GM18858 (cell line): Measurements from ENCODE around the gene MSL3.

Experiments used
- ATAC-seq: cut with Tn5 transposase; IDR thresholded peaks from one replicate; pipeline ENCODE4 v1.9.1; 2021; ENCODE audit not compliant: unreplicated experiment

The MSL3 gene, protein sequence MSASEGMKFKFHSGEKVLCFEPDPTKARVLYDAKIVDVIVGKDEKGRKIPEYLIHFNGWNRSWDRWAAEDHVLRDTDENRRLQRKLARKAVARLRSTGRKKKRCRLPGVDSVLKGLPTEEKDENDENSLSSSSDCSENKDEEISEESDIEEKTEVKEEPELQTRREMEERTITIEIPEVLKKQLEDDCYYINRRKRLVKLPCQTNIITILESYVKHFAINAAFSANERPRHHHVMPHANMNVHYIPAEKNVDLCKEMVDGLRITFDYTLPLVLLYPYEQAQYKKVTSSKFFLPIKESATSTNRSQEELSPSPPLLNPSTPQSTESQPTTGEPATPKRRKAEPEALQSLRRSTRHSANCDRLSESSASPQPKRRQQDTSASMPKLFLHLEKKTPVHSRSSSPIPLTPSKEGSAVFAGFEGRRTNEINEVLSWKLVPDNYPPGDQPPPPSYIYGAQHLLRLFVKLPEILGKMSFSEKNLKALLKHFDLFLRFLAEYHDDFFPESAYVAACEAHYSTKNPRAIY

DNA sequence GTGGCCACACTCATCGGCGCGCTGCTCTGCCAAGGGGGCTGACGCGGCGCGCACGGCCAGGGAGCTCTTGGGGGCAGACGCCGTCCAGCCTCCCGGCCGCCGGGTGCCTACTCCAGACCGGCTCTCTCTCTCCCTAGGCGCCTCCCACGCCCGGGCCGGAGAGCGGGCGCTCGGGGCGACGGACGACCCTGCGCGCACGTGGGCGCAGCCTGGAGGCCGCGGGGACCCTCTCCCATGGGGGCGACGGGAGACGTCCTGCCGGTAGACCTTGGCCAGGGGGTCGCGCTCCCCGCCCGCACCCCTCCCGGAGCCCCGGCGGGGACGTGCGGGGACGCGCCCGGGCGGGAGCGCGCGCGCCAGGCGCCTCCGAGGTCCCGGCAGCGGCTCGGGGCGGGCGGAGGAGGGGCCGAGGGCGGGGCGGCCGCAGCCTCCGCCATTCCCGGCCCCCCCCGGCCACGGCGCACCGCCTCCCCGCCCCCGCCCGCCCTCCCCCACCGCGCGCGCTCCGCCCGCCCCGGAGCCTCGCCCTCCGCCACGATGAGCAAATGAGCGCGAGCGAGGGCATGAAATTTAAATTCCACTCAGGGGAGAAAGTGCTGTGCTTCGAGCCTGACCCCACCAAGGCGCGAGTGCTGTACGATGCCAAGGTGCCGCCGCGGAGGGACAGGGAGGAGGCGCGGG, at the start of gene MSL3:
MSL3 (plus strand) TSS at position 519 of the 681 bp plus-strand sequence; CDS start at position 546, 27 bp downstream.
- peak; percentile 24 for ATAC-seq

DNA sequence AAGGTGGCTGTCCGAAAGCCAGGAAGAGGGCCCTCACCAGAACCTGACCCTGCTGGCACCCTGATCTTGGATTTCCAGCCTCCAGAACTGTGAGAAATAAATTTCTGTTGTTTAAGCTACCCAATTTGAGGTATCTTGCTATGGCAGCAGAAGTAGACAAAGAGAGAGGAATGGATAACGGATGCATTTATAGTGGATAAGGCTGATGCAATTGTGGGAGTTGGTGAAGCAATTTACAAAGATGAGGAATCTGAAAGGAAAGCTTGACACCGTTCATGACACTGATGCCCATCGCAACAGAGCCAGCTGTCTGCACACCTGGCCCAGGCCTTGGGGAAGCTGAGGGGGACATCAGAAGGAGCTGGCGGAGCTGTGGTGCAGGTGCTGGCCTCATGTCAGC, 35.7 kb upstream of the MSL3 start:
- no peak for ATAC-seq

DNA sequence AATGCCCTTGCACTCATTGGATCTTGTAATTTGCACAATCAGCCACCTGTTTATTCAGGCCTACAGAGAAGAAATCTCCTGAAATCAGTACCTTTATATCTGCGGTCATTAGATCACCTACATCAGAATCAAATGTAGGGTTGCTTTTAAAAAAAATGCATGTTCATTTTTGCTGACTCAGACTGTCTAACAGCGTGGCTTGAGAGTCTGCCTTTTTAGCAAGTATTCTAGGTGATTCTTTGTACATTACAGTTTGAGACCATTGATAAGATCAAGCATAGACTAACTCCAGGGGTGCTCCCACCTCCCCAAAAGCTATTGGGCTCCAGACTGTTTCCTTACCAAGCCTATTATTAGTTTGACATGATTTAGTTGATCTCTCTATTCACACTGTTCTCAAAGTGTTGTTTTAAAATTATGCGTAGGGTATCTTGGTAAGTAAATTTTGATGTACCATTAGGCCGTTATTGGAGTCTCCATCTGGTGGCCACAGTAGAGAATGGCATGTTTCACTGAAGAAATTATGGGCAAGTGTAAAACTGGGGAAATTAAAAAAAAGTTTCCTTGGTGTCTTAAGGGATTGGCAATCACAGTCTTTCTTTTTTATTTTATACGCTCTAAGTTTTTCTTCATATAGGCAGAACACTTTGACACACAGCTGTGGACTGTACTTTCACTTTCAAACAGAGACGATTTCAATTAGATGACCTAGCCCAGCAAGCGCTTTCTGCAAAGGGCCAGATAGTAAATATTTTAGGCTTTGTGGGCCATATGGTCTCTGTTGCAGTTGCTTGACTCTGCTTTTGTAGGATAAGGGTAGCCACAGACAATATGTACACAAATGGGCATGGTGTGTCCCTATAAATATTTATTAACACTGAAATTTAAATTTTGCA, 33.7 kb upstream of the MSL3 start:
- ATAC-seq: no peak

DNA sequence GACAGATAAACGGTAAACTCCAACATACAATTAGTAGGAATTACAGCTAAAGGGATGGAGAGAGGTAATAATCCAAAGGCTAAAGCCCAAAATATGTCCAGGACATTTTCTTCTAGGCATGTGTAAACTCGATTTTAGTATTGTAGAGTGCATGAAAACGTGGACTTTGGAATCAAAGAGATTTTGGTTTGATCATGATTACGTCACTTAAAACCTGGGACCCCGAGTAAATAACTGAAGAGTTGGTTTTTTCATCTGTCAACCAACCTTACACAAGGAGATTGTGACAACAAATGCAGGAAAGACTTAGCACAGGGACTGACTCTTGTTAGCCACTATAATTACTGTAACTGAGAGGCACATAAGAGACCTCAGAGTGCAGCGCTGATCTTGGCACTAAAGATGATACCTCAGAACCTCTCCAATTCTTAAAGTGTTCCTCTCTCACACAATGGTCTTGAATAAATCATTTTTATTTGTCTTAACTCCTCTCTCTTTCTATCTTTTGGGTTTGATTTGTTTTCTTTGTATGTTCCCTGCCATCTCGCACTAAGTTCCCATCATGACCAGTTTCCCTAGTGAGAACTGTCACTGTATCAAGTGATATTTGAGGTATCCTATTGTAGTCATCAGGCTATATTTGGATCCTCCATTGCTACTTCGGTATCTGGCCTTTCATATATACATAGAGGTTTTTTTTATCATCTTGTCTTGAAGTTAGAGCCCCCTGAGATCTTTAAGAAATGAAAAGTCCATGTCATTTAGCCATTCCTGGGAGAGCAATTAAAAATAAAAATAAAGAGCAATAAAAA, 32.2 kb upstream of the MSL3 start:
- no peak for ATAC-seq

DNA sequence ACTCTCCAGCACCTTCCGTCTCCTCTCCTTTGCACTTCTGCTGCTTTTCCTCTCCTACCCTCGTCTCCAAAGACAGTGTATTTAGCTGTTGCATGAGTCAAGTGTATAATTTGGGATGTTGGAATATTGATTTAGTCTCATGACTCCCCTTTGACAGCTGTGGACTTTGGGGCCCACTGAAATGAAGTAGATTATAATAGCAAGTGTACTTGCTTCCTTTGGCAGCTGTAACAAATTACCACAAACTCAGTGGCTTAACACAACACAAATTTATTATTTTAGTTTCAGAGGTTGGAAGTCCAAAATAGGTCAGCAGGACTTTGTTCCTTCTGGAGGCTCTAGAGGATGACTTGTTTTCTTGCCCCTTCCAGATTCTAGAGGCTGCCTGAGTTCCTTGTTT, 29.5 kb upstream of the MSL3 start:
- ATAC-seq: no peak

DNA sequence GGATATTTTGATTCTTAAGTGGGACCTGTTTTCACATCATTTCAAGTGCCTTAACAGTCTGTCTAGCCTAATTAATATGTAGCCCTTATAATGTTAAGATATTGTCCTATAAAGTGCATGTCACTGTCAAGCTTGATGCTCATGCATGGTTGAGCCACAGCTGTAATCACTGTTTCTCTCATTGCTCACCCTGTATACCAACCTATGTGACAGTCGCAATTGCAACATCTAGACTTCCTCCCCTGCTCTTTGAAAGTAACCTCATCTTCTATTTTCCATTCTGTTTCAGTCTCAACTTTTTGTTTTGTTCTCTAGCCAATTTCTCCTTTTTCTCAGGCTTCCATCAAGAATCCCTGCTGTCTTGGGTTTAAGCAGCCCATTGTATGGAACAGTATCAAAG, 24.4 kb upstream of the MSL3 start:
- peak; percentile 45 for ATAC-seq

DNA sequence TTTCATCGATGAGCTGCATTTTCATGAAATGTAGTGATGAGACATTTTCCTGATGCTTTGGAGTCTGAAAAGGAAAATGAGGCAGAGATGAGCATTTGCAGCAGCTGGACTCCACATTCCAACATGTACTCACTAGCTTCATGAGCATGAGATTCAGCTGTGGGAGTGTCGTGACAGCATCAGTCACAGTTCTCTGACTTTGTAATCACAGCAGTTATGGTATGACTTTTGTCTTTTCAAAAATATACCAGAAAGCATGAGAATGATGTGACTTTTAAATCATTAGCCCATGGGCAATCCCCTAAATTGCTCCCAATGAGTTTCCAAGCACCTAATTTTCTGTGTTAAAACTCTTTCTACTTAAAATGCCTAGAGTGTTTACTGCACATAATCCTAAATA, 18.3 kb upstream of the MSL3 start:
- peak; percentile 48 for ATAC-seq

DNA sequence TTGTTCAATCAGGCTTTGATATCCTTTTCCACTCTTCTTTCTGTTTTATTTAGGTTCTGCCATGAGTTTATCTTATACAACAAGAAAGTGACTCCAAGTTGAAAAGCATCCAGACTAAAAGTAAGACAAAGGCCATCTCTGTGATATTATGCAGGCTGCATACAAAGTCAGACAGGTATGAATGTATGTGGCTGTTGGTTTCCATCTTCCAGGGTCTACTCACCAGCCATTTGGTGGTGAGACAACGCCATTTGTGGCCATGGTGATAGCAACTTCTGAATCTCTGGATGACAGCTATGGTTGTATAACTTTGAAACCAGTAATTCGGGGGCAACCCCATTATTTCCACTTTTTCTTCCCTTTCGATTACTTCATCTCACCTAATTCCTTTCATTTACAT, 17.2 kb upstream of the MSL3 start:
- ATAC-seq: no peak

DNA sequence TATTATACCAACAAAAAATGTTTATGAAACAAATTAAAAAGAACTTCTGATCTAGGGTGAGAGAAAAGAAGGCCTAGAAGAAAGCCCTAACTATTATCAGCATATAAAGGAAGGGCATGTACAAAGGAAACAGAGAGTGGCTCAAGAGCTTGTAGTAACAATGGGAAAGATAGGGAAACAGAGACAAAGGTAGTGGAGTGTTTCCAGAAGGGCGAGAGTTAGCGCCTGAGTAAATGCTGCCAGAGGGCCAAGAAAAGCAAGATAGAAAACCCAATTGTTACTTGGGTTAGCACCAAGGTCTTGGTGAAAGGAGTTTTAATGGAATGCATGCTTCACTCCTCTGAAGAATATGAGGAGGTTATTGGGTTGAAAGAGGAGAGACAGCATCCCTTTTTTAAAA, 16.5 kb upstream of the MSL3 start:
- ATAC-seq: no peak

DNA sequence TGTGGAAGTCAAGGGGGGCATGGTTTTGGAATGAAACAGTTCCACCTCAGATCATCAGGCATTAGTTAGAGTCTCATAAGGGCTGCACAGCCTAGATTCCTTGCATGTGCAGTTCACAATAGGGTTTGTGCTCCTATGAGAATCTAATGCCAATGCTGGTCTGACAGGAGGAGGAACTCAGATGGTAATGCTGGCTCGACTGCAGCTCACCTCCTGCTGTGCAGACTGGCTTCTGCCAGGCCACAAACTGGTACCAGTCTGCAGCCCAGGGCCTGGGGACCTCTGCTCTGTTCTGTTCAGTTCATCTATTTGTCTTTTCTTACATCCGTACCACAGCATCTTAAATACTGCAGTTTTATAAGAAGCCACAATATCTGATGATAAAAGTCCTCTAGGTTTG, 12.2 kb upstream of the MSL3 start:
- no peak for ATAC-seq

DNA sequence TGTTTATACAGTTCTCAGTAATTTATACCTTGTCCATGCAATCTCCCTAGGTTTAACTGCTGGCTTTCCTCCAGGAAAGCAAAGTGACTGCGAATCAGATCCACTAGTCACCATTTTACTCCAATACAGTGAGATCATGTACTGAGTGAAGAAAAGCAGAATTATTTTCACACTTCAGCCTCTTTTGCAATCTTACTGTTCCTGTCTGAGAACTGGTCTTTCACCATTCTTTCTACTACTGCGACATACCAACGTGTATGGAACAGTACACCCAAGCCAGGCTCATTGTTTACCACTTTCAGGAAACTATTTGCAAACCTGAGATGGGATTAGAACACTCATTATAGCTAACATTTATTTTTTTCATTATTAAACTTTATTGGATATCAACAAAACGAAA, 8.0 kb upstream of the MSL3 start:
- no peak for ATAC-seq

DNA sequence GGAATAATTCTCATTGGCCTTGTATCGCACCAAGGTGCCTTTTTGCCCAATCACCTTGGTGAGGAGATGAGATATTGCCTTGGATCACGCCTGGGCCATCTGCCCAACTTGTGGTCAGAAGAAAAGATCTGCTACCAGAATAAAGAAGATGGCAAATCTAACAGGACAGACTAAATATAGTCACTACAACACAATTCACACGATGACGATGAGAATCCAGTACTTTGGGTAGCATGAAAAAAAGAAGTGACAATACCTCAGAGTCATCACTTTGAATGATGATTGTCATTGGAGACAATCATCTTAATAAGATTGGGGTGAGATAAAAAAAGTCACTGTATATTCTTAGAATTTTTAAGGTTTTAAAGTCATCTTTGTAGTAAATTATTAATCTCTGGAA, 7.3 kb upstream of the MSL3 start:
- ATAC-seq: no peak

DNA sequence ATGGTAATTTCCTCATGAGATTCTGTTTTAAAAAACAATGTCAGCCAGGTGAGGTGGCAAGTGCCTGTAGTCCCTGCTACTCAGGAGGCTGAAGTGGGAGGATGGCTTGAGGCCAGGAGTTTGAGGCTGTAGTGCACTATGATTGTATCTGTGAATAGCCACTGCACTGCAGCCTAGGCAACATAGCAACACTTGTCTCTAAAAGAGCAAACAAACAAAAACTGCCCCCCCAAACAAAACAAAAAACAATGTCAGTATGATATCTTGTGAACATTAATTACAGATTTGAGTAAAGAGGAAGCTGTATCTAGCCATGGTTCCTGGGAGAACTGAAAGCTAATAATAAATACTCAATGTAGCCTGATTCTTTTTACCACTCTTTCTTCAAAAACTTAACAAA, 6.8 kb upstream of the MSL3 start:
- ATAC-seq: no peak

DNA sequence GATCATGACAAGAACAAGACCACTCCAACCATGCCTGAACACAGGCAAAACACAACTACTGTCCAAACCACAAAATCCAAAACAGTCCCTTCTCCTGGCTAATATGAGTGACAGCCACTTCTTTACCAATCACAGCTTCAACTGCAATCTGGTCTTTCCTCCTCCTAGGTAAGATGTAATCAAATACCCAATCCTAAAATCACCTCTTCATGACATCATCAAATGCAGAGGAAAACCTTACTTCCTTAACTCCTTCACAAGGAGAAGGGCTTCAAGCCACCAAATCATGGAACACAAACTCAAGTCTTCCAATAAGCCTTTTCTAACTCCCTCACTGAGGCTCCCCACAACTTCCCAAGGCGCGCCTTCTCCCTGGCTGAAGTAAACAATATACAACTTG, 4.4 kb upstream of the MSL3 start:
- no peak for ATAC-seq

DNA sequence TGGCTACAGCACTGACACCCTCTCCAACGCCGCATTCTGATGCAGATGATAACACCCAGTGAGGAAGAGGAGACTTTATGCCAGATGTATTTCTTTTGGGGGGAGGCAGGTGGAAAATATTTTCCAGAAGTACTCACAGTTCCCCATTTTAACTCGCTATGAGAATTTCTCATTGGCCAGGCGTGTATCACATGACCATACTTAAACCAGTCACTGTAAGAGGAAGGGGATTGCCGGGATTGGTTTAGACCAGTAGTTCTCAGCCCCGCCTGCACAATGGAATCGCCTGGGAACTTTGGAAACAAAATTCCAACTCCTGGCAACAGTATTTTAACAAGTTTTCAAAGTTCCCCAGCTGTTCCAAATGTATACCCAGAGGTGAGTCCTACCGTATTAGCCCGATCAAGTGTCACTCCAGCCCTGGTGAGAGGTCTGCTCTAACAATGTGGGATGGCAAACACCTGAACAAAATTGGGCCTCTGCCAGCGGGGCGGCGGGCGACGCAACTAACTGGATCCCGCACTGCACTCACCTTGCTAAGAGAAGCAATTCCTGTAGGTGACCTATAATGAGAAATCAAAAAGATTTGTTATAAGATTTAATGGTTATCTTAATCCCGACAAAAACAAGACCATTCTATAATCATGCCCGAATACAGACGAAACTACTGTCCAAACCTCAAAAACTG, 2.9 kb upstream of the MSL3 start:
- no peak for ATAC-seq

DNA sequence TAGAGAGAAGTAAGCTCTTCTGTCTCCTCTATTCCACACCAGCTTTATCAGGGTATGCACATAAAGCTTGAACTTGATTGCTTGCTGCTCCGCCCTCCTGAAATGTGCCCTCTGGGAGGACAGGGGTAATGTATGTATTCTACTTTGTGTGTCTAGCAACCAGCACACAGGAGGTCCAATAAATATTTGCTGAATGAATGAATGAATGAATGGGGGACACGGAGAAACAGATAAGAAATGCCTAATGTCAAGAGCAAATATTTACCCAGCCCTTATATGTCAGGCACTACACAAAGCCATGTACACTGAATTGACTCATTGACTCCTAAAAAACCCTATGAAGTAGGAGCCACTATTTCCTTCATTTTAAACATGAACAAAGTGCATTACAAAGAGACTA, 2.3 kb upstream of the MSL3 start:
- no peak for ATAC-seq

DNA sequence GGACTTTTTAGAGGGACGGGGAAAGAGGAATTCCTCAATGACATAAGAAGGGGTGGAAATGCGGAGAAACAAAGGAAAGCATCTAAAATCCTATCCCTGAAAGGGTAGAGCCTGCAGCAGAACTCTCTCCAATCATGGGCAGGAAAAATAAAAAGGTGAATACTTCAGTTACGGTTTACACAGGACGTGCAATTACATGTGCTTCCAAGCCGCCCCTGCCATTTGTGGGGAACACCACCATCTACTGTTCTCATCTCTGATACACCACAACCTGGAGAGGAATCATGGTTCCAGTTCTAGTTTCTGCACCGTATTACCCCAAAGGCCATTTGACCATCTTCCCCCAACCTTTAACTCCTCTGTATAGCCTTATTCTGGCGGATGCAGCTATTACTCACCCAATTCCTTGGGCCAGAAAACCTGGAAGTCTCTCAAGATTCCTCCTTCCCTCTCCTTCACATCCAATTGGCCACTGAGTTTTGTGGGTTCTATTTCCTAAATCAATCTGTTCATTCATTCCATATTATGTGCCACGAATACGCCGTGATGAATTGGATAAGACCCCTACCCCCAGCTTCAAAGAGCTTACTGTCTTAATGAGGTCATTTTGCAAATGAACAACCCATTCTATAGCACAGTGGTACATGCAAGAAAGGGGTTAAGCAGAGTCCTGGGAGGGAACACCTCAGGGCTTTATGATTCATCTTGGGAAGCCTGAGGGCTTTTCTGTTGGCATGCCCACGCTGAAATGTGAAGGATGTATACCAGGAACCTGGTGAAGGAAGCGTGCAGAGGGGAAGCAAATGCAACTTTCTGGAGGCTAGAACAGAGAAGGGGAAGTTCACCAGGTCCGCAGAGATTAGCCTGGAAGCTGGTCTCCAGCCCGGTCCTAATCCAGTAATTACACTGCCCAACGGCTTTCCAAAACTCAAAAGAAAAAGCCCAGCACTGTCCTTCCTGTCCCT, 1.4 kb upstream of the MSL3 start:
- no peak for ATAC-seq

DNA sequence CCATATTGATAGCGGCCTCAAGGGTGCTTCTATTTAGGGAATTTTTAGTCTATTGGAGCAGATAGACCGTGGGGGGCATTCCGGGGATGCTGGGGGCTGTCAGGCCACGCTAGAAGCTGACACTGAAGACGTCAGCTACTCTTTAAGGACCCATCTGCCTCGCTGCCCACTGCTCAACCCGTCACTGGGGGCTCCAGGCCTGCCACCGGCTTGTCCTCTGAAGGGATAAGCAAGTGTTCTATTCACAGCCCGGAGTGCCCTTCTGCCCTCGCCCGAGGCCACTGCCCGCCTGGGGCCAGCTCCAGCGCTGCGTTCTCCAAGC, 679 bp upstream of the MSL3 start:
- ATAC-seq: no peak
